GM12878 (cell line): ENCODE measurements around the gene SPSB2. TPM values are rescaled to one million over a fixed set of nuclear protein-coding genes. Genes with fewer than 3 reads are reported as not detected.

Source experiments
- ATAC-seq: fragments of 200-7000 bp; cut with Tn5 transposase; 3 replicates; pipeline ENCODE4 v1.9.1; 2020; ENCODE audit warnings: mild to moderate bottlenecking, moderate library complexity
- BruUV-seq: library from RNA; stranded (reverse); fragments of 400-500 nt; replicated peaks from 2 replicates; lab custom pipeline; 2021; lab: Mats Ljungman, UMichigan
- CTCF ChIA-PET: fragments of 300-600 bp; sonication (Branson Sonifier 250); formaldehyde crosslinking; extraction: SDS; loops from one replicate; lab custom pipeline; 2021; ENCODE audit warnings: inconsistent platforms; lab: Yijun Ruan, JAX
- POLR2A ChIA-PET: fragments of 350-600 bp; formaldehyde crosslinking; extraction: SDS; loops from one replicate; lab custom pipeline; 2021; ENCODE audit warnings: inconsistent platforms; lab: Charles Lee
- RAD21 ChIA-PET: fragments of 300-600 bp; sonication (Branson Sonifier 250); formaldehyde crosslinking; loops from one replicate; lab custom pipeline; 2023; ENCODE audit warnings: antibody characterized with exemption; ENCODE audit not compliant: unreplicated experiment; lab: Charles Lee
- SMC1A ChIA-PET: fragments of 300-600 bp; sonication (Branson Sonifier 250); formaldehyde crosslinking; loops from one replicate; lab custom pipeline; 2023; ENCODE audit not compliant: unreplicated experiment, uncharacterized antibody; lab: Charles Lee
- DNase-seq: peaks from one replicate; pipeline ENCODE4 v3.0.0-alpha.2; 2011; ENCODE audit warnings: low read depth, low spot score
- FAIRE-seq: peaks from 3 replicates; lab custom pipeline; 2011; peaks lifted over from hg19 to GRCh38; lab: Jason Lieb, UNC
- H2AFZ ChIP-seq: 2 replicates; pipeline ENCODE4 v1.6.0; 2011; ENCODE audit warnings: low read depth, low read length, control low read depth; ENCODE audit not compliant: control insufficient read depth
- H3K27ac ChIP-seq: 2 replicates; pipeline ENCODE4 v1.5.1; 2011; ENCODE audit warnings: control low read depth; ENCODE audit not compliant: control insufficient read depth, insufficient read depth
- H3K27me3 ChIP-seq, 2 experiments: replicated peaks in 1 of 2; 2 replicates each; pipeline versions ENCODE4 v1.6.0 to v1.6.1; 2011; ENCODE audit warnings: low read length in 1 of 2; ENCODE audit not compliant: control insufficient read depth in 2 of 2, insufficient read depth in 2 of 2
- H3K36me3 ChIP-seq, 2 experiments: 2 replicates each; pipeline ENCODE4 v1.5.1; 2011; ENCODE audit warnings: low read length in 1 of 2; ENCODE audit not compliant: control insufficient read depth in 2 of 2, insufficient read depth in 2 of 2
- H3K4me1 ChIP-seq: 2 replicates; pipeline ENCODE4 v1.6.1; 2011; ENCODE audit warnings: mild to moderate bottlenecking, low read length, moderate library complexity, mixed read lengths; ENCODE audit not compliant: control insufficient read depth, insufficient read depth
- H3K4me2 ChIP-seq: 2 replicates; pipeline ENCODE4 v1.6.0; 2011; ENCODE audit warnings: control low read depth; ENCODE audit not compliant: control insufficient read depth, insufficient read depth
- H3K4me3 ChIP-seq: fragments of 200-600 bp; sonication (generic); 2 replicates; pipeline ENCODE4 v1.5.1; 2016
- H3K79me2 ChIP-seq: 2 replicates; pipeline ENCODE4 v1.6.0; 2011; ENCODE audit warnings: low read length; ENCODE audit not compliant: control insufficient read depth, insufficient read depth
- H3K9ac ChIP-seq: 2 replicates; pipeline ENCODE4 v1.8.0; 2011; ENCODE audit warnings: low read length, control low read depth, mixed read lengths; ENCODE audit not compliant: control insufficient read depth, insufficient read depth
- H3K9me3 ChIP-seq: replicated peaks from 3 replicates; pipeline ENCODE4 v1.5.1; 2011; ENCODE audit warnings: mild to moderate bottlenecking, low read length; ENCODE audit not compliant: control insufficient read depth, insufficient read depth
- H4K20me1 ChIP-seq: 2 replicates; pipeline ENCODE4 v1.6.0; 2011; ENCODE audit not compliant: control insufficient read depth, insufficient read depth
- CBX3 ChIP-seq: fragments of 200-600 bp; sonication (generic); IDR thresholded peaks from 2 replicates; pipeline ENCODE4 v1.6.1; 2016; ENCODE audit warnings: low read depth, borderline replicate concordance
- EZH2 ChIP-seq: IDR thresholded peaks from 2 replicates; pipeline ENCODE4 v1.6.1; 2012; ENCODE audit warnings: low read depth, mild to moderate bottlenecking, control low read depth, inconsistent platforms, low read length, borderline replicate concordance; ENCODE audit not compliant: control insufficient read depth
- FOXK2 ChIP-seq: fragments of 450-650 bp; IDR thresholded peaks from 2 replicates; pipeline ENCODE4 v1.6.1; 2017; ENCODE audit warnings: mild to moderate bottlenecking, moderate library complexity
- HSF1 ChIP-seq: fragments of 150-350 bp; IDR thresholded peaks from 2 replicates; pipeline ENCODE4 v1.6.1; 2014; ENCODE audit warnings: mild to moderate bottlenecking, low read depth, low read length
- JUNB ChIP-seq: IDR thresholded peaks from 2 replicates; pipeline ENCODE4 v1.6.1; 2016; ENCODE audit warnings: antibody characterized with exemption, mild to moderate bottlenecking
- NBN ChIP-seq: fragments of 450-650 bp; IDR thresholded peaks from 2 replicates; pipeline ENCODE4 v1.6.1; 2016
- RELA ChIP-seq: fragments of 450-650 bp; IDR thresholded peaks from 2 replicates; pipeline ENCODE4 v1.8.0; 2014; ENCODE audit warnings: borderline replicate concordance; ENCODE audit not compliant: partially characterized antibody
- RUNX3 ChIP-seq: IDR thresholded peaks from 2 replicates; pipeline ENCODE4 v1.6.1; 2012; ENCODE audit warnings: low read length, inconsistent platforms
- SMAD1 ChIP-seq: fragments of 450-650 bp; IDR thresholded peaks from 2 replicates; pipeline ENCODE4 v1.6.1; 2018; ENCODE audit warnings: mild to moderate bottlenecking, low read depth; ENCODE audit not compliant: partially characterized antibody
- TBL1XR1 ChIP-seq: IDR thresholded peaks from 2 replicates; pipeline ENCODE4 v1.6.1; 2012; ENCODE audit warnings: low read depth, low read length, improper control_type of control experiment
- ZNF274 ChIP-seq: IDR thresholded peaks from one replicate; pipeline ENCODE4 v1.8.0; 2011; ENCODE audit not compliant: insufficient read length, insufficient read depth
- WGBS: methylation state at CpG from one replicate; pipeline ENCODE4 v1.1.6; 2016; ENCODE audit warnings: low lambda C conversion rate; ENCODE audit not compliant: insufficient replicate concordance, insufficient coverage; ENCODE audit errors: missing lambda C conversion rate; 5-methylcytosine and 5-hydroxymethylcytosine counted together
- in situ Hi-C: fragments of 300-500 bp; cut with MboI; formaldehyde crosslinking; loops from 9 replicates; pipeline ENCODE4 v1.14.3; 2018; ENCODE audit warnings: mixed read lengths
- intact Hi-C: fragments of 100-400 bp; cut with micrococcal nuclease; formaldehyde crosslinking; loops from one replicate; pipeline ENCODE4 v1.14.2; 2022; ENCODE audit not compliant: unreplicated experiment
- polyA plus RNA-seq, 11 experiments: library from polyadenylated mRNA; depleted of rRNA in 4 of 11; unstranded in 6 of 11; stranded (reverse) in 5 of 11; fragments of >200 nt; fragmentation: Nextera tagmentation in 4 of 11; fragmentation: Illumina TruSeq in 1 of 11; extraction: Ambion mirVana in 4 of 11; extraction: Trizol in 1 of 11; gene quantifications; 1 replicate in 1 of 11; 2 replicates in 10 of 11; pipeline versions ENCODE4 v1.2.1 to v1.2.3, GENCODE V29; 2011 to 2016; ENCODE audit warnings: inconsistent platforms in 2 of 11, missing spikeins in 2 of 11, low read depth in 1 of 11
- total RNA-seq, 4 experiments: library from RNA; depleted of rRNA in 3 of 4; stranded (reverse); fragments of >200 nt in 3 of 4; fragmentation: Illumina TruSeq in 1 of 4; extraction: Trizol in 1 of 4; gene quantifications; 2 replicates each; pipeline versions ENCODE4 v1.2.1 to v1.2.3, GENCODE V29; 2013 to 2021
- TF ChIP-seq, protein P1 (sequence below): fragments of 450-650 bp; IDR thresholded peaks from 2 replicates; pipeline ENCODE4 v1.6.1; 2017; ENCODE audit warnings: antibody characterized with exemption, mild to moderate bottlenecking, moderate library complexity

SPSB2 gene
- total and polyA plus RNA-seq, 10 of the 15 experiments (the other 5 are each of a cell fraction or from before 2014, with no cell fraction given), result 0.08 to 5.6 (median 2.7) TPM

DNA sequence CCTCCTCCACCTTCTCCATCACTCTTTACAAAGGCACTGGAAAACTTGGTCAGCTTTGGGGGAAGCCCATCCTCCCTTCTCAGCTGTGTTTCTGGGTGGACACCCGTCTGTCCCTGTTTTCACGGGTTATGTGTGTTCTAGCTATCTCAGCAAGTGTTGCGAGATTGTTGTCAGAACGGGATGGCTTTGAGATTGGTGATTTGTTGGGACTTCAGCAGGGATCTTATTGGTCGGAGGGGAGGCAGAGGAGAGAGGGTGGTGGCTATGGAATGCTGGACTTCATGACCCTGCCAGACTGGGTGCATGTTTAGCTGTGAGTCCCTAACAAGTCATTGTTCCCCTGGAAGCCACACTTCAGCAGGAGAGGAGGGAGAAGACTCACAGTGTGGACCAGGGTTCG is 19.1 kb downstream of the SPSB2 start (continued):
- TF ChIP-seq SMAD1 (no peak), TBL1XR1 (no peak)
- TF ChIP-seq, all 136 proteins: peak for 0

DNA sequence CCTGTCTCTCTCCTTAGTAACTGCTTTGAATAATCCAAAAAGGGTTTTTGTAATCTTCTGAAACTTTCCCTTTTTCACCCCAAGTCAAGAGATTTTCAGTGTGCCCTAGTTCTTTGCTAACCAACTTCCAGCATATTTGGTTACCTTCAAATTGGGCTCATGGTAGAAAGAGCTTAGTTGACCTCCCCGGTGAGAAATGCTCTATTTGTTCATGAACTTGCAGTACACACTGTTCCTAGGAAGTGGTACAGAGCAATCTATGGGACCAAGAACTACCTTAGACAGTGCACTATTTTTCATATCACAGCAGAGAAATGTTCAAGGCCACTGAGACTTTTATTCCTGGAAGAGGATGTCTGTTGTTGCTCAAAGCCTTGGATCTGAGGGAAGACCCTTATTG is 19.5 kb downstream of the SPSB2 start:
- H3K36me3 ChIP-seq, result peaks cover 21 to 30% of the 10 kb centered on the region in 2 experiments
- TF ChIP-seq FOXK2, result no peak
- TF ChIP-seq CBX3, result no peak
- TF ChIP-seq RUNX3, result no peak
- TF ChIP-seq, protein P1, sequence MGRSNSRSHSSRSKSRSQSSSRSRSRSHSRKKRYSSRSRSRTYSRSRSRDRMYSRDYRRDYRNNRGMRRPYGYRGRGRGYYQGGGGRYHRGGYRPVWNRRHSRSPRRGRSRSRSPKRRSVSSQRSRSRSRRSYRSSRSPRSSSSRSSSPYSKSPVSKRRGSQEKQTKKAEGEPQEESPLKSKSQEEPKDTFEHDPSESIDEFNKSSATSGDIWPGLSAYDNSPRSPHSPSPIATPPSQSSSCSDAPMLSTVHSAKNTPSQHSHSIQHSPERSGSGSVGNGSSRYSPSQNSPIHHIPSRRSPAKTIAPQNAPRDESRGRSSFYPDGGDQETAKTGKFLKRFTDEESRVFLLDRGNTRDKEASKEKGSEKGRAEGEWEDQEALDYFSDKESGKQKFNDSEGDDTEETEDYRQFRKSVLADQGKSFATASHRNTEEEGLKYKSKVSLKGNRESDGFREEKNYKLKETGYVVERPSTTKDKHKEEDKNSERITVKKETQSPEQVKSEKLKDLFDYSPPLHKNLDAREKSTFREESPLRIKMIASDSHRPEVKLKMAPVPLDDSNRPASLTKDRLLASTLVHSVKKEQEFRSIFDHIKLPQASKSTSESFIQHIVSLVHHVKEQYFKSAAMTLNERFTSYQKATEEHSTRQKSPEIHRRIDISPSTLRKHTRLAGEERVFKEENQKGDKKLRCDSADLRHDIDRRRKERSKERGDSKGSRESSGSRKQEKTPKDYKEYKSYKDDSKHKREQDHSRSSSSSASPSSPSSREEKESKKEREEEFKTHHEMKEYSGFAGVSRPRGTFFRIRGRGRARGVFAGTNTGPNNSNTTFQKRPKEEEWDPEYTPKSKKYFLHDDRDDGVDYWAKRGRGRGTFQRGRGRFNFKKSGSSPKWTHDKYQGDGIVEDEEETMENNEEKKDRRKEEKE, result no peak
- no peak for TF ChIP-seq EZH2
- TF ChIP-seq NBN, result no peak
- TF ChIP-seq ZNF274, result no peak
- no peak for TF ChIP-seq RELA
- no peak for TF ChIP-seq JUNB
- TF ChIP-seq HSF1, result no peak
- H3K4me3 ChIP-seq, result peak overlapping the region; percentile 82
- H3K27ac ChIP-seq, result peak overlapping the region; percentile 84
- no peaks in the 10 kb centered on the region for H3K27me3 ChIP-seq
- intact Hi-C loops (loop anchor here (5.0 kb wide), 1 partner anchor 166 kb away; the partner anchor contains the start of gene ZNF384), in situ Hi-C loops (no loop called here)
- peak overlapping the region; percentile 60 for H3K9ac ChIP-seq
- H3K4me2 ChIP-seq, result peak overlapping the region; percentile 45; the same call in 1 of the 2 replicates
- 100% methylated on average over 1 of the region's 1 CpG for WGBS
- no TSS peak for BruUV-seq
- SMC1A ChIA-PET, result interaction anchor here (1.5 to 4.8 kb wide), 5 partner anchors 14 to 100 kb away, joined by 4 to 42 read pairs (median 15); partner anchors contain the start of genes MLF2, SPSB2 and TPI1
- no peaks in the 10 kb centered on the region for H4K20me1 ChIP-seq
- ATAC-seq (no peak), DNase-seq (no peak), FAIRE-seq (no peak)
- peaks cover 24% of the 10 kb centered on the region for H3K4me1 ChIP-seq
- CTCF ChIA-PET, result interaction anchor here (1.8 to 9.9 kb wide), 5 partner anchors 15 to 130 kb away, joined by 4 to 173 read pairs (median 22); partner anchors contain the start of genes COPS7A, MLF2, SPSB2 and TPI1
- peaks cover 41% of the 10 kb centered on the region for H3K79me2 ChIP-seq
- RAD21 ChIA-PET, result interaction anchor here (0.9 to 5.6 kb wide), 3 partner anchors 14 to 38 kb away, joined by 4 to 42 read pairs (median 41); partner anchors contain the start of genes SPSB2 and TPI1
- no peak overlapping the region for H2AFZ ChIP-seq
- H3K9me3 ChIP-seq, result no peaks in the 10 kb centered on the region
- POLR2A ChIA-PET, result interaction anchor here (0.5 to 8.9 kb wide), 7 partner anchors 13 to 222 kb away, joined by 3 to 84 read pairs (median 19); partner anchors contain the start of genes COPS7A, MLF2, SPSB2 and TPI1
